Measurements from ENCODE around the gene TJAP1. TPM values are rescaled to one million over a fixed set of nuclear protein-coding genes. Genes with fewer than 3 reads are reported as not detected.

Gene TJAP1
- polyA plus RNA-seq, 1 donor (not counting 4 experiments of a cell fraction or from before 2014, with no cell fraction given) = 23.3 TPM

DNA sequence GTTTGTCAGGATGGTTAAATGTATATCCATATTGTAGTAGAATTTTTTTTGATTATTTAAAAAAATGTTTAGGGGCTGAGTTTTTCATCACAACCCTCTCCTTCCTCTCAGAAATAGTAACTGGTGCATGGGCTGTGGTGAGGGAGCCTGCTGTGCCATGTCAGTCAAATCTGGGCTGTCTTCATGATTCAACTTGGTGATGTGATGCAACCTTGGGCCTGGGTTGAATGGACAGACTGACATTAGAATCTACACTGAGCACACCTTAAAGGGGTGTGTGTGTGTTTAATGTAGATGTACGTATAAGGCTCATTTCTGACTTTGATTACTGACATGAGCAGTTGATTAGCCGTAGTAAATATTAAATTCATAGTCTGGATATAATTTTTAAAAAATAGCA is 3.7 kb downstream of the TJAP1 start:
- H3K4me1 ChIP-seq (ENCODE audit: control insufficient read depth, extremely low read depth, insufficient read depth, low read length) = peaks cover 54% of the 10 kb centered on the region
- dilution Hi-C loops (cut with MboI; ENCODE audit: extremely low pct_ligation_motif_present, low sequenced_read_pairs) = no loop called here
- H3K9me1 ChIP-seq (ENCODE audit: control insufficient read depth, extremely low read depth, insufficient read depth, low read length) = no peaks in the 10 kb centered on the region
- FAIRE-seq = peak; percentile 79
- peaks cover 53% of the 10 kb centered on the region for H3K79me2 ChIP-seq (ENCODE audit: control insufficient read depth, insufficient read depth, low read length)
- peak overlapping the region; percentile 74 for H3K4me2 ChIP-seq (ENCODE audit: control insufficient read depth, extremely low read depth, insufficient read depth, low read depth, low read length)
- H3K4me3 ChIP-seq (ENCODE audit: control insufficient read depth in 2 of 3, extremely low read depth in 1 of 3, insufficient read depth in 2 of 3, low read depth in 1 of 3, low read length in 3 of 3) = no peak overlapping the region
- no peaks in the 10 kb centered on the region for H3K27me3 ChIP-seq (ENCODE audit: control insufficient read depth, extremely low read depth, insufficient read depth, low read length)
- no peak for DNase-seq (ENCODE audit: low read depth, low spot score)
- H4K20me1 ChIP-seq (ENCODE audit: control insufficient read depth, extremely low read depth, insufficient read depth, low read length) = no peaks in the 10 kb centered on the region
- TF ChIP-seq, protein P1, sequence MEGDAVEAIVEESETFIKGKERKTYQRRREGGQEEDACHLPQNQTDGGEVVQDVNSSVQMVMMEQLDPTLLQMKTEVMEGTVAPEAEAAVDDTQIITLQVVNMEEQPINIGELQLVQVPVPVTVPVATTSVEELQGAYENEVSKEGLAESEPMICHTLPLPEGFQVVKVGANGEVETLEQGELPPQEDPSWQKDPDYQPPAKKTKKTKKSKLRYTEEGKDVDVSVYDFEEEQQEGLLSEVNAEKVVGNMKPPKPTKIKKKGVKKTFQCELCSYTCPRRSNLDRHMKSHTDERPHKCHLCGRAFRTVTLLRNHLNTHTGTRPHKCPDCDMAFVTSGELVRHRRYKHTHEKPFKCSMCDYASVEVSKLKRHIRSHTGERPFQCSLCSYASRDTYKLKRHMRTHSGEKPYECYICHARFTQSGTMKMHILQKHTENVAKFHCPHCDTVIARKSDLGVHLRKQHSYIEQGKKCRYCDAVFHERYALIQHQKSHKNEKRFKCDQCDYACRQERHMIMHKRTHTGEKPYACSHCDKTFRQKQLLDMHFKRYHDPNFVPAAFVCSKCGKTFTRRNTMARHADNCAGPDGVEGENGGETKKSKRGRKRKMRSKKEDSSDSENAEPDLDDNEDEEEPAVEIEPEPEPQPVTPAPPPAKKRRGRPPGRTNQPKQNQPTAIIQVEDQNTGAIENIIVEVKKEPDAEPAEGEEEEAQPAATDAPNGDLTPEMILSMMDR (optimal IDR thresholded peaks at IDR 0.05 in 1 of 3, IDR thresholded peaks at IDR 0.05 in 1 of 3, conservative IDR thresholded peaks at IDR 0.05 in 1 of 3; ENCODE audit: extremely low read depth in 1 of 3, insufficient read depth in 2 of 3, low read length in 3 of 3) = no peak
- no peak for TF ChIP-seq EZH2 (IDR thresholded peaks at IDR 0.05; ENCODE audit: low read length)
- H2AFZ ChIP-seq (ENCODE audit: control insufficient read depth, low read length) = no peak overlapping the region
- H3K36me3 ChIP-seq (ENCODE audit: control insufficient read depth in 2 of 2, extremely low read depth in 1 of 2, insufficient read depth in 2 of 2, low read length in 2 of 2) = peaks cover 5% of the 10 kb centered on the region in 2 experiments
- no peaks in the 10 kb centered on the region for H3K9me3 ChIP-seq (ENCODE audit: control insufficient read depth, low read depth, low read length)
- H3K9ac ChIP-seq (ENCODE audit: control insufficient read depth, extremely low read depth, insufficient read depth, low read length) = peak overlapping the region; percentile 23
- peak overlapping the region; percentile 76 for H3K27ac ChIP-seq (ENCODE audit: control insufficient read depth, insufficient read depth, low read length)

DNA sequence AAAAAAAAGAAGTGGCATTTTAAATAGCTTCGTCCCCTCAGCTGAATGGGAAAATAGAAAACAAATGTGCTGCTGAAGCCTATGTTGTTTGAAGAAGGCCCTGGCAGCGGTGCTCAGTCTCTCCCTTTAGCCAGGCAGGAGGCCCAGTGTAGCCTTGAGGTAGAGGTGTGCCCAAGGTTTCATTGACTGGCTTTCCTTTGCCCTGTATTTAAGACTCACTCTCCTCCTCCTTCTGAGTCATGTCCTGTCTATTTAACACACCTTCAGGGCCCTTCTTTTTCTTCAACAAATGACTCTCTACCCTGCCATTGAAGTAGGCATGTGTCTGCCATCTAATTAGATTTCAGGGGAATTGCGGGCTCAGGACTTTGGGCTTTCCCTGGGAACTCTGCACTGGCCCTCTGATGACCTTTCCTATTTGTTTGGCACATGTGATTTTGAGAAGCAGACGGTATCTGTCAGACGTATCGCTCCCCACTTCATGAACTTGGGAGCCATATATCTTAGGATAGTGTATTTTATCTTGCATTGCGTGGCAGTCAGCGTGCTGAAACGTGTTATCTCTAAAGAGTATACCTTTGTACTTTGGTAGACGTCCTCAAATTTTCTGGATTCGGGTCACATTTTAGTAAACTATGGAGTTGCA is 4.3 kb downstream of the TJAP1 start:
- H3K4me2 ChIP-seq (ENCODE audit: control insufficient read depth, extremely low read depth, insufficient read depth, low read depth, low read length) = peak overlapping the region; percentile 74
- H4K20me1 ChIP-seq (ENCODE audit: control insufficient read depth, extremely low read depth, insufficient read depth, low read length) = no peaks in the 10 kb centered on the region
- peaks cover 55% of the 10 kb centered on the region for H3K79me2 ChIP-seq (ENCODE audit: control insufficient read depth, insufficient read depth, low read length)
- FAIRE-seq = peak; percentile 89
- dilution Hi-C loops (cut with MboI; ENCODE audit: extremely low pct_ligation_motif_present, low sequenced_read_pairs) = no loop called here
- H3K4me3 ChIP-seq (ENCODE audit: control insufficient read depth in 2 of 3, extremely low read depth in 1 of 3, insufficient read depth in 2 of 3, low read depth in 1 of 3, low read length in 3 of 3) = peak overlapping the region in 2 of 3 experiments; percentile 25 to 28
- no peaks in the 10 kb centered on the region for H3K27me3 ChIP-seq (ENCODE audit: control insufficient read depth, extremely low read depth, insufficient read depth, low read length)
- peak; percentile 81 for DNase-seq (ENCODE audit: low read depth, low spot score)
- H3K36me3 ChIP-seq (ENCODE audit: control insufficient read depth in 2 of 2, extremely low read depth in 1 of 2, insufficient read depth in 2 of 2, low read length in 2 of 2) = peaks cover 5 to 7% of the 10 kb centered on the region in 2 experiments
- H3K4me1 ChIP-seq (ENCODE audit: control insufficient read depth, extremely low read depth, insufficient read depth, low read length) = peaks cover 54% of the 10 kb centered on the region
- H2AFZ ChIP-seq (ENCODE audit: control insufficient read depth, low read length) = peak overlapping the region; percentile 29
- H3K9me1 ChIP-seq (ENCODE audit: control insufficient read depth, extremely low read depth, insufficient read depth, low read length) = no peaks in the 10 kb centered on the region
- TF ChIP-seq, protein P1 (optimal IDR thresholded peaks at IDR 0.05 in 1 of 3, IDR thresholded peaks at IDR 0.05 in 1 of 3, conservative IDR thresholded peaks at IDR 0.05 in 1 of 3; ENCODE audit: extremely low read depth in 1 of 3, insufficient read depth in 2 of 3, low read length in 3 of 3) = no peak
- TF ChIP-seq EZH2 (IDR thresholded peaks at IDR 0.05; ENCODE audit: low read length) = no peak
- no peaks in the 10 kb centered on the region for H3K9me3 ChIP-seq (ENCODE audit: control insufficient read depth, low read depth, low read length)
- H3K27ac ChIP-seq (ENCODE audit: control insufficient read depth, insufficient read depth, low read length) = peak overlapping the region; percentile 76
- H3K9ac ChIP-seq (ENCODE audit: control insufficient read depth, extremely low read depth, insufficient read depth, low read length) = peak overlapping the region; percentile 23

Data from keratinocyte (primary cell).